Natural killer cell (primary cell): ENCODE measurements around the gene C11orf16. TPM values are rescaled to one million over a fixed set of nuclear protein-coding genes. Genes with fewer than 3 reads are reported as not detected.

Experiments used
- ATAC-seq, 3 donors: fragments of 150-1000 bp in 2 of 3; fragments of 200-7000 bp in 1 of 3; cut with Tn5 transposase; 1 replicate in 1 of 3; 2 replicates in 2 of 3; pipeline ENCODE4 v1.10.0; 2021; ENCODE audit warnings: mild to moderate bottlenecking in 2 of 3, moderate library complexity in 2 of 3
- DNase-seq, 2 donors: peaks; one replicate each; pipeline versions ENCODE4 v3.0.0 to v3.0.0-alpha.2; 2013 to 2021; ENCODE audit warnings: mixed read lengths in 1 of 2
- H3K27ac ChIP-seq: one replicate; pipeline ENCODE4 v1.5.1; 2013; ENCODE audit warnings: mild to moderate bottlenecking, low read length
- H3K27me3 ChIP-seq: one replicate; pipeline ENCODE4 v1.6.1; 2013; ENCODE audit warnings: low read length; ENCODE audit not compliant: control insufficient read depth, insufficient read depth
- H3K36me3 ChIP-seq: one replicate; pipeline ENCODE4 v1.6.1; 2013; ENCODE audit warnings: low read length; ENCODE audit not compliant: control insufficient read depth, insufficient read depth
- H3K4me1 ChIP-seq: one replicate; pipeline ENCODE4 v1.6.1; 2013; ENCODE audit warnings: low read length; ENCODE audit not compliant: control insufficient read depth, insufficient read depth
- H3K4me3 ChIP-seq: one replicate; pipeline ENCODE4 v1.5.1; 2013; ENCODE audit warnings: low read length
- H3K9me3 ChIP-seq: one replicate; pipeline ENCODE4 v1.6.1; 2013; ENCODE audit warnings: low read length; ENCODE audit not compliant: control insufficient read depth, insufficient read depth
- H3K27ac Mint-ChIP-seq, 2 donors: one replicate each; pipeline ENCODE4 v1.8.0; 2022; ENCODE audit warnings: mild to moderate bottlenecking in 2 of 2, mixed read lengths in 2 of 2, moderate library complexity in 1 of 2
- H3K27me3 Mint-ChIP-seq, 2 donors: one replicate each; pipeline ENCODE4 v1.8.0; 2022; ENCODE audit warnings: low read depth in 2 of 2, mixed read lengths in 2 of 2
- H3K36me3 Mint-ChIP-seq: one replicate; pipeline ENCODE4 v1.8.0; 2022; ENCODE audit warnings: mixed read lengths
- H3K4me1 Mint-ChIP-seq, 2 donors: one replicate each; pipeline ENCODE4 v1.8.0; 2022; ENCODE audit warnings: mixed read lengths in 2 of 2
- H3K4me3 Mint-ChIP-seq: one replicate; pipeline ENCODE4 v1.8.0; 2022; ENCODE audit warnings: mild to moderate bottlenecking, moderate library complexity, mixed read lengths
- H3K9me3 Mint-ChIP-seq, 2 donors: one replicate each; pipeline ENCODE4 v1.8.0; 2022; ENCODE audit warnings: mixed read lengths in 2 of 2
- CTCF ChIP-seq: fragments of 200-600 bp; IDR thresholded peaks from one replicate; pipeline ENCODE4 v1.8.0; 2022; ENCODE audit warnings: antibody characterized with exemption
- WGBS: methylation state at CpG from one replicate; pipeline ENCODE4 v1.1.7; 2013; ENCODE audit warnings: missing lambda C conversion rate; ENCODE audit not compliant: insufficient coverage; 5-methylcytosine and 5-hydroxymethylcytosine counted together
- intact Hi-C: fragments of 100-400 bp; cut with micrococcal nuclease; formaldehyde crosslinking; loops from one replicate; pipeline ENCODE4 v1.14.2; 2022
- total RNA-seq, 4 donors: library from RNA; stranded (reverse); fragments of 120-200 nt in 1 of 4; gene quantifications; one replicate each; pipeline versions ENCODE4 v1.2.3 to v1.2.4, GENCODE V29; 2013 to 2022

The C11orf16 gene
- total RNA-seq, 3 donors from 2014 or later (not counting 1 experiment from before 2014, with no cell fraction given) = not detected

DNA sequence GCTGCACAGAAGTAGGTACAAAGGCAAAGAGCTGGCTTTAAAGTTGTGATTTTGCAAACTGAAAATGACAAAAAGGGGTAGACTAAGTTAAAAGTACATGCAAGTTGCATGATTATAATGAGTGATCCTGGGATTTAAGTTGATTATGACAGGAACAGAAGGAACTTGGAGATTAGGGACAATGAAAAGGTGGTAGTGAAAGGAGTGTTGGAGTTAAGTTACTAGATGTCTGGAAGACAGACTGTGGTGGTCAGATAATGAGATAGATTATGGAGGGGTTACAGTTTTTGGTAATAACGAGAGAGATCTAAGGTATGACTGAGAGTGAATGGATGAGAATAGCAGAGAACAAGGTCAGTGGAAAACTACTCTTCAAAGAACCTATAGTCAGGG, 39.2 kb upstream of the C11orf16 start:
- Mint-ChIP-seq H3K27ac (no peak overlapping the region), H3K9me3 (no peaks in the 10 kb centered on the region), H3K27me3 (no peaks in the 10 kb centered on the region), H3K4me3 (no peak overlapping the region), H3K4me1 (no peaks in the 10 kb centered on the region), H3K36me3 (no peaks in the 10 kb centered on the region)
- H3K27me3 ChIP-seq = no peaks in the 10 kb centered on the region
- intact Hi-C loops = no loop called here
- H3K4me1 ChIP-seq = no peaks in the 10 kb centered on the region
- ATAC-seq (no peak), DNase-seq (no peak)
- 86% methylated on average over 1 of the region's 1 CpG for WGBS
- H3K27ac ChIP-seq = no peak overlapping the region
- no peak for TF ChIP-seq CTCF
- H3K4me3 ChIP-seq = no peak overlapping the region
- H3K36me3 ChIP-seq = no peaks in the 10 kb centered on the region
- H3K9me3 ChIP-seq = no peaks in the 10 kb centered on the region

- no peaks in the 10 kb centered on the region for H3K27me3 Mint-ChIP-seq
- no peak overlapping the region for H3K27ac ChIP-seq
- H3K9me3 ChIP-seq = no peaks in the 10 kb centered on the region
- DNase-seq (no peak), ATAC-seq (no peak)
- TF ChIP-seq CTCF = no peak
- no peaks in the 10 kb centered on the region for H3K36me3 ChIP-seq
- no peak overlapping the region for H3K27ac Mint-ChIP-seq
- no peaks in the 10 kb centered on the region for H3K4me1 ChIP-seq
- no peaks in the 10 kb centered on the region for H3K36me3 Mint-ChIP-seq
- H3K4me1 Mint-ChIP-seq = no peaks in the 10 kb centered on the region
- 100% methylated on average over 1 of the region's 2 CpGs for WGBS
- no peak overlapping the region for H3K4me3 ChIP-seq
- no peaks in the 10 kb centered on the region for H3K27me3 ChIP-seq
- H3K4me3 Mint-ChIP-seq = no peak overlapping the region
- H3K9me3 Mint-ChIP-seq = no peaks in the 10 kb centered on the region
- intact Hi-C loops = no loop called here
Measured at GRCh38 chr11:8971196-8971923, 38.6 kb upstream of the C11orf16 start.

DNA sequence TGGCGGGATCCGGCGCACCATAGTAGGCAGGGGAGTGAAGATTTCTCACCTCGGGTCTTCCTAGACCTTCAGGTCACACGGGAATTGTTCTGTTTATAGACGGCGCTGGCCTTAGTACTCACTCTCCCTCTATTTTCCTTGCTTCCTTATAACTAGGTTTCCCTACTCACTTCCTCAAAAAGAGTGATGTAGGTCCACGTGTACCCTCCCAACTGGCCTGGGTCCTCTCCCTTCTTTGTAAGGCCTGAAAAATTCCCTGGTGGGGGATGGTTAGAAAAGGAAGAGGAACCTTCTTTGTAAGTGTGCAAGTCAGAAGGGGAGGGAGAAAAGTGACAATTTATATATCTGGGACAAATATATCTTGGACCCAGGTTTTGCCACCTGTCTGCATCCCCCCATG, 34.4 kb upstream of the C11orf16 start:
- DNase-seq (no peak), ATAC-seq (no peak)
- Mint-ChIP-seq H3K27me3 (no peaks in the 10 kb centered on the region), H3K27ac (no peak overlapping the region), H3K4me1 (peaks cover 16 to 23% of the 10 kb centered on the region in 2 donors), H3K9me3 (no peaks in the 10 kb centered on the region), H3K36me3 (no peaks in the 10 kb centered on the region), H3K4me3 (no peak overlapping the region)
- Histone ChIP-seq H3K4me1 (peaks cover 19% of the 10 kb centered on the region), H3K36me3 (no peaks in the 10 kb centered on the region), H3K27ac (no peak overlapping the region), H3K27me3 (no peaks in the 10 kb centered on the region), H3K9me3 (no peaks in the 10 kb centered on the region), H3K4me3 (no peak overlapping the region)
- 94% methylated on average over 8 of the region's 8 CpGs for WGBS
- intact Hi-C loops = no loop called here
- TF ChIP-seq CTCF = no peak
